ENCODE results near the gene NKAIN1.

Gene NKAIN1

GRCh38 chr1:31249854-31250253 is 10.2 kb upstream of the NKAIN1 start:
- H3K9me3 ChIP-seq (ENCODE audit: low read length) = no peaks in the 10 kb centered on the region
- H3K4me1 ChIP-seq (ENCODE audit: insufficient read depth, low read length) = no peaks in the 10 kb centered on the region
- H3K27me3 ChIP-seq (ENCODE audit: insufficient read depth, low read length) = no peaks in the 10 kb centered on the region
- H3K4me3 ChIP-seq (ENCODE audit: low read length) = no peak overlapping the region
- H3K36me3 ChIP-seq (ENCODE audit: insufficient read depth, low read length) = no peaks in the 10 kb centered on the region
- no peak overlapping the region for H2AFZ ChIP-seq (ENCODE audit: low read depth, low read length)

DNA sequence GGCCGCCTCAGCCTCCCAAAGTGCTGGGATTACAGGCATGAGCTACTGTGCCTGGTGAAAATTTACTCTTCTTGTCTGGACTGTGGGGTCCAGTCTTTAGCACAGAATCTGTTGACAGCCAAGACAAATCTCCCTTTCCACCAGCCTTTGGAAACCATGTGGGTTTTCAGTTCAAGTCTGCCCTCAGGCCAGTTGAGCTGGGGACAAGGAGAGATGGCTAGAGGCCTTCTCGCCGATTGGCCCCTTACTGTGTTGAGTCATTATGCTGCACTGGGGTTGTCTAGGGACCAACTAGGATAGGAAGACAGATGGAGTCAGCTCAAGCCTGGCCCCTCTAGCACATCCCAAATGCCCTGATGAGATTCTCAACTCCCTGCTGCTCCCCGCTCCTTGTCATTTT is 8.6 kb upstream of the NKAIN1 start:
- no peaks in the 10 kb centered on the region for H3K36me3 ChIP-seq (ENCODE audit: insufficient read depth, low read length)
- H3K4me1 ChIP-seq (ENCODE audit: insufficient read depth, low read length) = no peaks in the 10 kb centered on the region
- H2AFZ ChIP-seq (ENCODE audit: low read depth, low read length) = no peak overlapping the region
- no peak overlapping the region for H3K4me3 ChIP-seq (ENCODE audit: low read length)
- H3K27me3 ChIP-seq (ENCODE audit: insufficient read depth, low read length) = no peaks in the 10 kb centered on the region
- H3K9me3 ChIP-seq (ENCODE audit: low read length) = no peaks in the 10 kb centered on the region

- H3K4me3 ChIP-seq (ENCODE audit: low read length) = no peak overlapping the region
- H3K9me3 ChIP-seq (ENCODE audit: low read length) = no peaks in the 10 kb centered on the region
- H3K27me3 ChIP-seq (ENCODE audit: insufficient read depth, low read length) = no peaks in the 10 kb centered on the region
- peaks cover 4% of the 10 kb centered on the region for H3K4me1 ChIP-seq (ENCODE audit: insufficient read depth, low read length)
- H2AFZ ChIP-seq (ENCODE audit: low read depth, low read length) = no peak overlapping the region
- no peaks in the 10 kb centered on the region for H3K36me3 ChIP-seq (ENCODE audit: insufficient read depth, low read length)
Measured at GRCh38 chr1:31244326-31244725, 4.6 kb upstream of the NKAIN1 start.

GRCh38 chr1:31243501-31244286 is 4.0 kb upstream of the NKAIN1 start:
- no peaks in the 10 kb centered on the region for H3K36me3 ChIP-seq (ENCODE audit: insufficient read depth, low read length)
- H2AFZ ChIP-seq (ENCODE audit: low read depth, low read length) = no peak overlapping the region
- H3K9me3 ChIP-seq (ENCODE audit: low read length) = no peaks in the 10 kb centered on the region
- H3K4me3 ChIP-seq (ENCODE audit: low read length) = no peak overlapping the region
- no peaks in the 10 kb centered on the region for H3K27me3 ChIP-seq (ENCODE audit: insufficient read depth, low read length)
- peaks cover 7% of the 10 kb centered on the region for H3K4me1 ChIP-seq (ENCODE audit: insufficient read depth, low read length)

DNA sequence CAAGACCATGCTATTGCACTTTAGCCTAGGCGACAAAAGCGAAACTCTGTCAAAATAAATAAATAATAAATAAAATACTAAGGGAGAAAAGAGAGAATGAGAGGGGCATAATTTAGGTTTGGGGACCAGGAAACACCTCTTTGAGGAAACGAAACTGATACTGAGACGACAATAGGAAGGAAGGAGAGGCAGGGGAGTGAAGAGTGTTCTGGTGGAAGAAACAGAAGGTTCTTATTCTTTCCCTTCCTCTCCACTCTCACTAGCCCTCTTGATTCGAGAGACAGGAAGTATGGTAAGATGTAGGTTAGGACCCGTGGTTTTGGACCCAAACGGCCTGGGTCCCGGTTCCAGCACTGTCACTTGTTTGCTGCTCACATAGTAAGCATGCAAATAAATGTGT is 1.6 kb upstream of the NKAIN1 start:
- Histone ChIP-seq H3K4me3 (ENCODE audit: low read length) (no peak overlapping the region), H3K27me3 (ENCODE audit: insufficient read depth, low read length) (no peaks in the 10 kb centered on the region), H2AFZ (ENCODE audit: low read depth, low read length) (no peak overlapping the region), H3K9me3 (ENCODE audit: low read length) (no peaks in the 10 kb centered on the region), H3K36me3 (ENCODE audit: insufficient read depth, low read length) (no peaks in the 10 kb centered on the region), H3K4me1 (ENCODE audit: insufficient read depth, low read length) (peaks cover 14% of the 10 kb centered on the region)

GRCh38 chr1:31238986-31239613 is 587 bp downstream of the NKAIN1 start:
- Histone ChIP-seq H3K4me3 (ENCODE audit: low read length) (peak overlapping the region; percentile 68), H3K4me1 (ENCODE audit: insufficient read depth, low read length) (peaks cover 16% of the 10 kb centered on the region), H2AFZ (ENCODE audit: low read depth, low read length) (no peak overlapping the region), H3K27me3 (ENCODE audit: insufficient read depth, low read length) (no peaks in the 10 kb centered on the region), H3K36me3 (ENCODE audit: insufficient read depth, low read length) (no peaks in the 10 kb centered on the region), H3K9me3 (ENCODE audit: low read length) (no peaks in the 10 kb centered on the region)

GRCh38 chr1:31238612-31238985 is 1.1 kb downstream of the NKAIN1 start:
- H3K4me1 ChIP-seq (ENCODE audit: insufficient read depth, low read length) = peaks cover 21% of the 10 kb centered on the region
- no peaks in the 10 kb centered on the region for H3K36me3 ChIP-seq (ENCODE audit: insufficient read depth, low read length)
- H3K4me3 ChIP-seq (ENCODE audit: low read length) = peak overlapping the region; percentile 68
- H3K9me3 ChIP-seq (ENCODE audit: low read length) = no peaks in the 10 kb centered on the region
- no peaks in the 10 kb centered on the region for H3K27me3 ChIP-seq (ENCODE audit: insufficient read depth, low read length)
- H2AFZ ChIP-seq (ENCODE audit: low read depth, low read length) = no peak overlapping the region

DNA sequence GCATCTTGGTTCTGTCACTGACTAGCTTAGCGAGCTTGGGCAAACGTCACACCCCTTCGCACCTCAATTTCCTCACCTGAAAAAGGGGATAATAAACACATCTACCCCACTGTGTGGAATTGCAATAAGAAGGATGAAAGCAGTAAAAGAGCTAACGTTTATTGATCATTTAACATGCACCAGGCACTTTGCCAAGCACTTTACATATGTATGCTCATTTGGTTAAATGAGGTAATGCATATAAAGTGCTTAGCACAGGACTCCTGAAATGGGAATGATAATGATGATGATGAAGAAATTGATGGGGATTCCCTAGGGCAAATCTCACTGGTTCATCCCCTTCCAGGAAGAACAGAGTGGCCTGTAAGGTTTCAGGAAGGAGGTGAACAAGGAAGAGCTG is 4.8 kb downstream of the NKAIN1 start:
- H2AFZ ChIP-seq (ENCODE audit: low read depth, low read length) = no peak overlapping the region
- no peaks in the 10 kb centered on the region for H3K9me3 ChIP-seq (ENCODE audit: low read length)
- H3K4me3 ChIP-seq (ENCODE audit: low read length) = no peak overlapping the region
- peaks cover 17% of the 10 kb centered on the region for H3K4me1 ChIP-seq (ENCODE audit: insufficient read depth, low read length)
- no peaks in the 10 kb centered on the region for H3K27me3 ChIP-seq (ENCODE audit: insufficient read depth, low read length)
- H3K36me3 ChIP-seq (ENCODE audit: insufficient read depth, low read length) = no peaks in the 10 kb centered on the region

- Histone ChIP-seq H3K9me3 (ENCODE audit: low read length) (no peaks in the 10 kb centered on the region), H3K36me3 (ENCODE audit: insufficient read depth, low read length) (no peaks in the 10 kb centered on the region), H3K4me3 (ENCODE audit: low read length) (no peak overlapping the region)
Measured at GRCh38 chr1:31234123-31234708, 5.5 kb downstream of the NKAIN1 start.

DNA sequence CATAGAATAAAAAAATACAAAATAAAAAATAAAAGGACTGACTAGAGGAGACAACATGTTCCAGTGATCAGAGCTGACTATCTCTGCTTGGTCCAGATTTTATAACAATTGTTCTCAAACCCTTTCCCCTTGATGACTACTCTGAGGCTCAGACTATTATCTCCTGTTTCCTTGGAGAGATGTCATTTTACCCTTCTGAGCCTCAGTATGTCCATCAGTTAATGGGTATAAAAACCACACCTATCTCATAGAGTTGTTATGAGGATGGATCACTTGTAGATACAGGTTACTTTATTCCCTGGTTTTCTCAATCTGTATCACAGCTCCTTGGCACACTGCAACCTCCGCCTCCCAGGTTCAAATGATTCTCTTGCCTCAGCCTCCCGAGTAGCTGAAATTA is 7.0 kb downstream of the NKAIN1 start:
- H2AFZ ChIP-seq (ENCODE audit: low read depth, low read length) = no peak overlapping the region
- no peaks in the 10 kb centered on the region for H3K9me3 ChIP-seq (ENCODE audit: low read length)
- H3K4me1 ChIP-seq (ENCODE audit: insufficient read depth, low read length) = peaks cover 18% of the 10 kb centered on the region
- no peak overlapping the region for H3K4me3 ChIP-seq (ENCODE audit: low read length)
- no peaks in the 10 kb centered on the region for H3K36me3 ChIP-seq (ENCODE audit: insufficient read depth, low read length)
- no peaks in the 10 kb centered on the region for H3K27me3 ChIP-seq (ENCODE audit: insufficient read depth, low read length)

More at GRCh38 chr1:31234123-31234708, 5.5 kb downstream of the NKAIN1 start:
- no peaks in the 10 kb centered on the region for H3K27me3 ChIP-seq (ENCODE audit: insufficient read depth, low read length)
- H3K4me1 ChIP-seq (ENCODE audit: insufficient read depth, low read length) = peaks cover 17% of the 10 kb centered on the region
- no peak overlapping the region for H2AFZ ChIP-seq (ENCODE audit: low read depth, low read length)

DNA sequence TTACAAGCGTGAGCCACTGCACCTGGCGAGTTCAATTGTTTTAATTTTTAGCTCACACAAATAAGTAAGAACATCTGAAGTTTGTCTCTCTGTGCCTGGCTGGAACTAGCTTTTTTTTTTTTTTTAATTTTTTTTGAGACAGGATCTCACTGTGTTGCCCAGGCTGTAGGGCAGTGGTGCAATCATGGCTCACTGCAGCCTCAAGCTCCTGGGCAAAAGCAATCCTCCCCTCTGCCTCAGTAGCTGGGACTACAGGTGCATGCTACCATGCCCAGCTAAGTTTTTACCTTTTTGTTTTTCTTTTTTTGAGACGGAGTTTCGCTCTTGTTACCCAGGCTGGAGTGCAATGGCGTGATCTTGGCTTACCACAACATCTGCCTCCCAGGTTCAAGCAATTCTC is 7.9 kb downstream of the NKAIN1 start:
- Histone ChIP-seq H3K9me3 (ENCODE audit: low read length) (no peaks in the 10 kb centered on the region), H3K27me3 (ENCODE audit: insufficient read depth, low read length) (no peaks in the 10 kb centered on the region), H3K36me3 (ENCODE audit: insufficient read depth, low read length) (no peaks in the 10 kb centered on the region), H3K4me1 (ENCODE audit: insufficient read depth, low read length) (peaks cover 21% of the 10 kb centered on the region), H3K4me3 (ENCODE audit: low read length) (no peak overlapping the region), H2AFZ (ENCODE audit: low read depth, low read length) (no peak overlapping the region)

DNA sequence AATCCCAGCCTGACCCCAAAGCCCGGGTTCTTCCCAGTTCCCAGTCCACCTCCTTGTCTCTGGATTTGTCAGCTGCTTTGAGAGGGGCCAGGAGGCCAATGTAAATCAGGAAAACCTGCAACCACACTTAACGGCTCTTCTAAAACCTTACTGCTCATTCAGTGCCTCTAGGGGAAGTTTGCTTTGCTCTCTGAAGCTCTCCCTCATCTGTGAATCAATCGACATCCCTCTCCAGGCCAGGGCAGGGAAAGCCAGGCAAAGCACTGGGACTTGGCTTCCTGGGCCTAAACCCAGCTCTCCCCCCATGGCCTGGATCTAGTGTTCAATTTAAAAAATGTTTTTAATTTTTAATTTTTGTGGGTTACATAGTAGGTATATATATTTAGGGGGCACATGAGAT is 9.3 kb downstream of the NKAIN1 start:
- no peak overlapping the region for H3K4me3 ChIP-seq (ENCODE audit: low read length)
- H3K36me3 ChIP-seq (ENCODE audit: insufficient read depth, low read length) = no peaks in the 10 kb centered on the region
- H3K27me3 ChIP-seq (ENCODE audit: insufficient read depth, low read length) = no peaks in the 10 kb centered on the region
- H3K4me1 ChIP-seq (ENCODE audit: insufficient read depth, low read length) = peaks cover 21% of the 10 kb centered on the region
- H2AFZ ChIP-seq (ENCODE audit: low read depth, low read length) = no peak overlapping the region
- H3K9me3 ChIP-seq (ENCODE audit: low read length) = no peaks in the 10 kb centered on the region

DNA sequence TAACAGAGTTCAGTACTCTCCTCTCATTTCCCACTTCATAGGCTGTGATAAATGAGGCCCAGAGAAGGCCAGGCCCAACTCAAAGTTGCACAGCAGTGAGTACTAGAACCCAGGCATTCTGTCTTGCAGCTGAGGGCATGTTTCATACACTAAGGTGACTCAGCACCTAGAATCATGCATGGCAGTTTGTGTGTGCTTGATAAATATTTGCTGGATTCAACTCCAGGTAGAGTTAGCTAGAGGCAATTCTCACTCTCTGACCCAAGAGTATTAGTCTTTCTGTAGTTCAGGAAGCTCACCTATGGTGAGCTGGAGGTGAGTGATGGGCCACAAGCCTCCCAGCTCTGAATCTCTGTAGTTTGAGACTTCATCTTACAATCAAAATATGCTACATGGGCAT is 10.7 kb downstream of the NKAIN1 start:
- Histone ChIP-seq H3K4me1 (ENCODE audit: insufficient read depth, low read length) (peaks cover 26% of the 10 kb centered on the region), H3K27me3 (ENCODE audit: insufficient read depth, low read length) (no peaks in the 10 kb centered on the region), H3K9me3 (ENCODE audit: low read length) (no peaks in the 10 kb centered on the region), H3K36me3 (ENCODE audit: insufficient read depth, low read length) (no peaks in the 10 kb centered on the region), H2AFZ (ENCODE audit: low read depth, low read length) (no peak overlapping the region), H3K4me3 (ENCODE audit: low read length) (no peak overlapping the region)
